ENCODE data around the gene CTNNAL1.
"Not testable (repeated sequence)": the region's sequence is repeated elsewhere in the genome, so short reads cannot be mapped to it uniquely, and the experiment has no call there.

The CTNNAL1 gene

GRCh38 chr9:109012876-109013678 is at the start of gene CTNNAL1:
Gene CTNNAL1 (minus strand): TSS chr9:109013499. CDS start chr9:109013442, 57 bp downstream.
- DNase-seq (ENCODE audit: low spot score) = no peak

GRCh38 chr9:109062543-109062942 is 49.2 kb upstream of the CTNNAL1 start:
- DNase-seq (ENCODE audit: low spot score) = no peak

GRCh38 chr9:109060191-109060590 is 46.9 kb upstream of the CTNNAL1 start:
- DNase-seq (ENCODE audit: low spot score) = no peak

GRCh38 chr9:109053121-109053520 is 39.8 kb upstream of the CTNNAL1 start:
- DNase-seq (ENCODE audit: low spot score) = not testable (repeated sequence)

- DNase-seq (ENCODE audit: low spot score) = no peak
Measured at GRCh38 chr9:109052416-109052815, 39.1 kb upstream of the CTNNAL1 start.

- DNase-seq (ENCODE audit: low spot score) = no peak
Measured at GRCh38 chr9:109051733-109052132, 38.4 kb upstream of the CTNNAL1 start.

- DNase-seq (ENCODE audit: low spot score) = no peak
Measured at GRCh38 chr9:109050444-109050843, 37.1 kb upstream of the CTNNAL1 start.

- no peak for DNase-seq (ENCODE audit: low spot score)
Measured at GRCh38 chr9:109048822-109049221, 35.5 kb upstream of the CTNNAL1 start.

- no peak for DNase-seq (ENCODE audit: low spot score)
Measured at GRCh38 chr9:109047259-109047658, 34.0 kb upstream of the CTNNAL1 start.

GRCh38 chr9:109046346-109046745 is 33.0 kb upstream of the CTNNAL1 start:
- DNase-seq (ENCODE audit: low spot score) = no peak

- no peak for DNase-seq (ENCODE audit: low spot score)
Measured at GRCh38 chr9:109043578-109043977, 30.3 kb upstream of the CTNNAL1 start.

GRCh38 chr9:109040571-109040970 is 27.3 kb upstream of the CTNNAL1 start:
- DNase-seq (ENCODE audit: low spot score) = no peak

GRCh38 chr9:109039539-109039938 is 26.2 kb upstream of the CTNNAL1 start:
- no peak for DNase-seq (ENCODE audit: low spot score)

GRCh38 chr9:109037946-109038715 is 24.8 kb upstream of the CTNNAL1 start:
- DNase-seq (ENCODE audit: low spot score) = peak; percentile 59

- DNase-seq (ENCODE audit: low spot score) = no peak
Measured at GRCh38 chr9:109036744-109037680, 23.7 kb upstream of the CTNNAL1 start.

- DNase-seq (ENCODE audit: low spot score) = peak; percentile 86
Measured at GRCh38 chr9:109035684-109036423, 22.6 kb upstream of the CTNNAL1 start.

GRCh38 chr9:109033941-109034700 is 20.8 kb upstream of the CTNNAL1 start:
- no peak for DNase-seq (ENCODE audit: low spot score)

- DNase-seq (ENCODE audit: low spot score) = no peak
Measured at GRCh38 chr9:109031241-109031640, 17.9 kb upstream of the CTNNAL1 start.

- no peak for DNase-seq (ENCODE audit: low spot score)
Measured at GRCh38 chr9:109030426-109030825, 17.1 kb upstream of the CTNNAL1 start.

- no peak for DNase-seq (ENCODE audit: low spot score)
Measured at GRCh38 chr9:109028457-109028856, 15.2 kb upstream of the CTNNAL1 start.

GRCh38 chr9:109027176-109027575 is 13.9 kb upstream of the CTNNAL1 start:
- no peak for DNase-seq (ENCODE audit: low spot score)

All from SW480 (cell line).